Lung microvascular endothelial cell (primary cell): ENCODE measurements around the gene PTAFR. TPM values are rescaled to one million over a fixed set of nuclear protein-coding genes. Genes with fewer than 3 reads are reported as not detected.
A peak's percentile ranks its signal among the peaks of the same experiment; 100 is the strongest.

Experiments used
- DNase-seq, 2 donors: peaks; one replicate each; pipeline versions ENCODE4 v3.0.0 to v3.0.0-alpha.2; 2010; ENCODE audit warnings: low read depth in 2 of 2
- total RNA-seq: library from RNA; depleted of rRNA; stranded (reverse); fragments of >200 nt; gene quantifications from 2 replicates; pipeline ENCODE4 v1.2.1, GENCODE V29; 2014

The PTAFR gene
- total RNA-seq, 1 donor from 2014 or later: under 0.01 TPM

DNA sequence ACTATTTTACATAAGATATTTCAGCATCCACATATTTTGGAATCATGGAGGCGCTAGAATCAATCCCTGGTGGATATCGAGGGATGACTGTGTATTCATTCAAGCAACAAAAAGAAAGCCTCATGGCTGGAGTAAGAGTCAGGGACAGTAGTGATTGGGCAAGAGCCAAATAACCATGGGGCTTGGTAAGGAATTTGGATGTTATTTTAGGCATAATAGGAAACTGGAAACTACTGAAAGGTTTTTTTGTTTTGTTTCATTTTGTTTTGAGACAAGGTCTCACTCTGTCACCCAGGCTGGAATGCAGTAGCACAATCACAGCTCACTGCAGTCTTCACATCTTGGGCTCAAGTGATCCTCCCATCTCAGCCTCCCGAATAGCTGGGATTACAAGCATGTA is 54.3 kb downstream of the PTAFR start:
- DNase-seq: peak in 1 of 2 donors; percentile 4

DNA sequence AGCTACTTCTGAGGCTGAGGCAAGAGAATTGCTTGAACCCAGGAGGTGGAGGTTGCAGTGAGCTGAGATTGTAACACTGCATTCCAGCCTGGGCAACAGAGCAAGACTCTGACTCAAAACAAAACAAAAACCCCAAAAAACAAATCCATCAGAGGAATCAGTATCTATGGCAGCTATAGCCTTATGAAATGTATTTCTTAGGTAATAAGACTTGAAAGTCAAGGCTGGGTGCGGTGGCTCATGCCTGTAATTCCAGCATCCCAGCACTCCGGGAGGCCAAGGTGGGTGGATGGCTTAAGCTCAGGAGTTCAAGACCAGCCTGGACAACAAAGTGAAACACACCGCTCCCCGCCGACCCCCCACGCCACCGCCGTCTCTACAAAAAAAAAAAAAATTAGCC is 56.9 kb downstream of the PTAFR start:
- no peak for DNase-seq

DNA sequence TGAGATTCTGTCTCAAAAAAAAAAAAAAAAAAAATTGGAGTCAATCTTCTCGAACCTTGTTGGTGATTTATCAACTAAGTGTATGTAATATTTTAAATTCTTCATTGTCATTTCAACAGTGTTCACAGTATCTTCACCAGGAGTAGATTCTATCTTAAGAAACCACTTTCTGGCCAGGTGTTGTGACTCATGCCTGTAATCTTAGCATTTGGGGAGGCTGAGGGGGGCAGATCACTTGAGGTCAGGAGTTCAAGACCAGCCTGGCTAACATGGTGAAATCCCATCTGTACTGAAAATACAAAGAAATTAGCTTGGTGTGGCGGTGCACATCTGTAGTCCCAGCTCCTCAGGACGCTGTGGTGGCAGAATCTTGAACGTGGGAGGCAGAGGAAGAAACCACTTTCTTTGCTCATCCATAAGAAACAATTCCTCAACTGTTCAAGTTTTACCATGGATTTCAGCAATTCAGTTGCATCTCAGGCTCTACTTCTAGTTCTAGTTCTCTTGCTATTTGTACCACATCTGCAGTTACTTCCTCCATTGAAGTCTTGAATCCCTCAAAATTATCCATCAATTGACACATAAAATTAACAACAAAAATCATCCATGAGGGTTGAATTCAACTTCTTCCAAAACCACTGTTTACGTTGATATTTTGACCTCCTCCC is 57.7 kb downstream of the PTAFR start:
- no peak for DNase-seq

DNA sequence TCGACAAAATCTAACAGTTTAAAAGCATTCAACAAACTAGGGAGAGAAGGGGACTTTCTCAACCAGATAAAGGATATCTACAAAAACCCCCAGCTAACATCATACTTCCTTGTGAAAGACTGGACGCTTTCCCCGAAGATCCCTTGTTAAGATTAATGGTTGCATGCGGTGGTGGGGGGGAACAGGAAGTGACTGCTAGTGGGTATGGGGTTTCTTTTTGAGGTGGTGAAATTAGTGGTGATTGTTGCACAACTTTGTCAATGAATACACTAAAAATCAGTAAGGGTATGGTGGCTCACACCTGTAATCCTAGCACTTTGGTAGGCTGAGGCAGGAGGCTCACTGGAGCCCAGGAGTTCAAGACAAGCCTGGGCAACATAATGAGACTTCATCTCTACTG is 61.2 kb downstream of the PTAFR start:
- peak in 1 of 2 donors; percentile 51 for DNase-seq

DNA sequence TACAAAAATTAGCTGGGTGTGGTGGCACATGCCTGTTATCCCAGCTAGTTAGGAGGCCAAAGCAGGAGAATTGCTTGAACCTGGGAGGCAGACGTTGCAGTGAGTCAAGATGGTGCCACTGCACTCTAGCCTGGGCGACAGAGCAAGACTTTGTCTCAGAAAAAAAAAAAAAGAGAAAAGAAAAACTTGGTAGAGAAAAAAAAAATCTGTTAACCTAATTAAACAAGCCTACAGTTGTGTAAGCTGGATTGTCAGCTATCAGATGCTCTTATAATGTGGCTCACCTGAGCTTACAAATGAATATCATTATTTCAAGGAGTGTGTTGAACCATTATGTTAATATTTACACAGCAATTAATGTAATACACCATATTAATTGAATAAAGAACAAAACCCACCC is 61.6 kb downstream of the PTAFR start:
- DNase-seq: no peak

DNA sequence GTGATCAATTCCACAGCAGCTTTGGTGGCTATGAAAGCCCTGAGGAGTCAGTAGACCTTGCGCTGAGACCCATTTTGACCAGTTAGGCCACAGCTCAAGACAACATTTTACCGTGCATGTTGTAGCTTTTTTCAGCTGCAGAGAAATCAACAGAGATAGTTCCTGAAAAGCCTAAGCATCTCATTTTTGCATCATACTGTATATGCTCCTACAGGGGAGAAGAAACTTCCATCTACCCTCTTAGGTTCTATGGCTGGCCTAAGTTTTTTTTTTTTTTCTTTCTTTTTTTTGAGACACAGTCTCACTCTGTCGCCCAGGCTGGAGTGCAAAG is 63.3 kb downstream of the PTAFR start:
- no peak for DNase-seq

DNA sequence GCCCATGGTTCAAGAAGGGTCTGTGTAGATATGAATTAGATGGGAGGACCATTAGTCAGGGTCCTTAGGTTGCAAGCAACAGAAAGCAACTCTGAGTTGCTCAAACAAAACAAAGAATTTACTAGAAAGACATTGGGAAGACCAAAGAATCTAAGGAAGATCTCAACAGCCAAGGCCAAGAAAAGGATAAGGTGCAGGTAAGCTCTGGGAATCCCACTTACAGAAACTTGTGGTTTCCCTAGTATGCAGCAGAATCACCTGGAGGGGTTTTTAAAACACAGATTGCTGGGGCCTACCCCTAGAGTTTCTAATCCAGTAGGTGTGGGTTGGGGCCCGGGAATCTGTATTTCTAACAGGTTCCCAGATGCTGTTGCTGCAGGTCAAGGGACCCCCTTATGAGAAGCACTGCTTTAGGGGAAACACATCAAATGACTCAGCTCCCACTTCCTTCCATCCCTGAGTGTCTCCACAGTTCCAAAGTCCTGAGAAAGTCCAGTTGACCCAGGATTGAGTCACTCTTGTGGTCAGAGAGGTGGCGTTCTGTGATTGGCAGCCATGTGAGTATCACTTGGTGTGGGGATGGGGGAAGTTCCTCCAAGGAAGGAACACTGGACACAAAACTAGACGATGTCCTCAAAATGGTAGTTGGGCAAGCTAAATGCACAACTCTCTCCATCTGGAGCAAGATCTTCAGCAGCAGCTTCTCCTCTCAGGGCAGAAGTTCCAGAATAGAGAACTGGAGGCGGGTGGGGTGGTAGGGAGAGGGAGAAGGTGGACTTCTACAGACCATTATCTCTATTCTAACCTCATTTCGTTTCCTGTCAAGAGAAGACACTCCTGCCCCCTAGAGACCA is 63.9 kb downstream of the PTAFR start:
- peak; percentile 8 to 95 for DNase-seq

DNA sequence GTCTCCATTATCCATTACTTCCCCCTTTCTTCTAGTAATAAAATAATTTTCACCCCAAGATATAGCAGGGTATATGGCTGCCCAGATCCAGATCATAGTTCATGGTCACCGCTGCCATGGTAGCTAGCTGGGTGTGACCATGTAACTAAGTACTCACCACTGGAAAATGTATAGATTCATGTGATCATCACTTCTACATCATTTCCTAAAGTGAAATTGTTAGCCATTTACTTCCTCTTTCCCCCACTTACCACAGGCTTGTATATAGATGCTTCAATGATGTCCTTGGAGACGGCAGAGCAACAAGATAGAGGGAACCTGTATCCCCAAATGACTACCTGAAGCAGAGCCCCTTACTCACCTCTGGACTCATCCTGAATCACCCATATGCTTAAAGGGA is 65.3 kb downstream of the PTAFR start:
- DNase-seq: peak in 1 of 2 donors; percentile 31

DNA sequence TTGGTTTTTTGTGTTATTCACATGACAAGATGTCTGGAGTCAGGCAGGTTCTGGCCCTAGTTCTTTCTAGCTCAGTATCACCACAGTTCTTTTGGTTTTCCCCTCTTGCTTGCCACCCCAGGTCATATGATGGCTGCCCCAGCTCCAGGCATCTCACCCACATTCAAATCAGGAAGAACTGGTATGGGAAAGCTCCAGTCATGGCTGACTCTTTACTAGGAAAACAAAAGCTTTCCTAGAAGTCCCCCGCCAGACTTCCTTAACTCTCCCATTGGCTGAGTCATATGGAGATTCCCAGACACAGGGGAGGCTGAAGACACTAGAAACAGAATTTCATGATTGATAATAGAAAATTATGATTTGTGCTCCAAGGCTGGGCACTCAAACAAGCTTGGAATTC is 65.9 kb downstream of the PTAFR start:
- DNase-seq: peak in 1 of 2 donors; percentile 87

DNA sequence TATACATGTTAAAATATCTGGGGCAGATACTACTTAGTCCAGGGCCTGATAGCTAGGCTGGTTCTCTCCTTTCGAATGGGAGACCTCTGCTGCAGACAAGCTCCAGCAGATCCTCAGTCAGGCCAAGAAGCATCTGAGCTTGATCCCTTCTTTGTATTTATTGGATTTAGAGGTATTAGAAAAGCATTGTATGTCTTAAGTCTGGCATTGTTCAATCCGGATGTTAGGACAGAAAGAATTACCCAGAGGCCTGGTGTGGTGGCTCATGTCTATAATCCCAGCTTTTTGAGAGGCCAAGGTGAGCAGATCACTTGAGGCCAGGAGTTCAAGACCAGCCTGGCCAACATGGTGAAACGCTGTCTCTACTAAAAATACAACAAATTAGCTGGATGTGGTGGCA is 66.9 kb downstream of the PTAFR start:
- DNase-seq: no peak

DNA sequence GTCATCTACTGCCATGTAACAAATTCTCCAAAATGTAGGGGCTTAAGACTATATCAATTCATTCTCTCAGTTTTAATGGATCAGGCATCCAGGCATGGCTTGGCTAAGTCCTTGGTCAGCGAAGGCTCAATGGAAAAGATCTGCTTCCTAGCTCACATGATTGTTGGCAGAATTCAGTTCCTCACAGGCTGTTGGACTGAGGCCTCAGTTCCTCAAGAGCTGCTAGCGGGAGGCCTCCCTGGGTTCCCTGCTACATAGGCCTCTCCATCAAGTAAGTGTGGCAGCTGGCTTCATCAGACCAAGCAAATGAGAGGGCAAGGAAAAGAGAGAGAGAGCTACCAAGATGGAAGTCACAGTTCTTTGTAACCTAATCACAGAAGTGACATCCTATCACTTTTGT is 68.5 kb downstream of the PTAFR start:
- DNase-seq: no peak

DNA sequence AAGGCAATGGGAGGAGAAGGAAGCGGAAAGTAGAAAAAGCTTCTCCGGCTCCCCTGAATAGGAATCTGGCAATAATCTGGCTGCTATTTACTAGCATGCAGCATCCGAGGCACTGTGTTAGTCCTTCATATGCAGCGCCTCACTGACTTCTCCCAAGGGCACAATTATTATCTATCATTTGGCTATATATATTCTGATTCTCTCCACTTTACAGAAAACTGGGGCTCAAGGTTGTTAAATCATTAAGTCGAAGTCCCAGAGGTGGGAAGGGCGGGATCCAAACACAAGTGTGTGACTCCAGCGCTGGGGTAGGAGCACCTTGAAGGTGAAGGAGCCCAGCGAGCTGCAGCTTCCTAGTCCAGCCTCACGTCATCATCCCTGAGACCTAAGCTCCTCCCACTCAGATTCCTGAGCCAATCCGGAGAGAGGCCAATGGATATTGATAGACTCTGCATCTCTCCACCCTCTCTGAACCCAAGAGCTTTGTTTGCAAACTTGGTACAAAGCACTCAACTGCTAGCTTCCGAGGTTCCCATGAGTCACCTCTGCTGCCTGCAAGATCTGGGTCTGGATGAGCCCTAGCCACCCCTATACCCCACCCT is 71.5 kb downstream of the PTAFR start:
- peak; percentile 28 to 61 for DNase-seq

DNA sequence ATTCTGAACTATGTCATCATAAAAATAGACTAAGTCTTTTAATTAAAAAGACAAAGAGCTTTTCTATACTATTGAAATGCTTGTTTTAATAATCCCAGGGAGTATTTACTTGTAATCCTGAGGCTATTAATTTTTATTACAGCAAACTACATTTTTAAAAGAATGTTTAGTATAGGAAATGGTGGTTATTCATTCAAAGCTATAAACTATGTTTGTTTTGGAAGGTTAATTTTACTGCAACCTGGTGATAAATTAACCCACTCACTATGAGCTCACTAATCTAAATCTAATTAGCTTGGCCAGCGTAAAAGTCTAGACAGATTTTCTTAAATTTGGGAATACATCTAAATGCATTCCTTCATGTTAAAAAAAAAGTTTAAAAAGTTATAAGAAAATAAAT is 74.3 kb downstream of the PTAFR start:
- no peak for DNase-seq

DNA sequence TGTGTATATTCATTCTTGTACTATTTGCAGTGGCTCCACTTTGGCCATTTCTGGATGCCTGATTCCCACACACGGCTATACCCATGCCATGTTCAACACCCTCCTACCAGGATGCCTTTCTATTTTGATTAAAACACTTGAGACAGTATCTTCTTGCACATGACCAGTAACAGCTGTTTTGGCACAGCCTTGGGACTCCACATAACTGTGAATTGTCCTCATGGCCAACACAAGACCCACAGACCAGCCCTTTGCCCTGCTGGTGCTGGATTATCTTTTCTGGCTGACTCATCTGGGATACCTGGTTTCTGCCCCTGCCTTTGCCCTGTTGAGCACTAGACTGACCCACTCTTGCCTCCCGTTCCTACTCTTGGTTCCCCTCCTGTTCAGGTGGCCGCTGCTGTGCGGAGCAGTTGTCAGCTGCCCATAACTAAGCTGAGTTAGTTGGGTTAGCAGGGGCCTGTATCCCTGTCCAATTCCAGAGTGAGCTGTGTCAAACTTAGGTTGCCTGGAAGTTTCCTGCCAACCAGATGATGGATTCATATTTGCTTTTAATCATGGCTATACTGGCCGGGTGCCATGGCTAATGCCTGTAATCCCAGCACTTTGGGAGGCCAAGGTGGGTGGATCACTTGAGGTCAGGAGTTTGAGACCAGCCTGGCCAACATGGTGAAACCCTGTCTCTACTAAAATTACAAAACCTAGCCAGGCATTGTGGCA is 77.3 kb downstream of the PTAFR start:
- no peak for DNase-seq

Other genes starting within 250 kb of the PTAFR start
- gene SMPDL3B, start 241.7 kb downstream of the PTAFR start, total RNA-seq: 0.22 and 0.60 TPM in 2 replicates
- 4.1 and 6.5 TPM in 2 replicates for gene XKR8, start 216.7 kb downstream of the PTAFR start, total RNA-seq
- gene EYA3, start 88.1 kb downstream of the PTAFR start, total RNA-seq: 7.6 and 8.5 TPM in 2 replicates
- 37.7 and 50.2 TPM in 2 replicates for gene DNAJC8, start 56.3 kb upstream of the PTAFR start, total RNA-seq
- 99.2 and 121 TPM in 2 replicates for gene ATP5IF1, start 59.4 kb upstream of the PTAFR start, total RNA-seq
- 5.0 and 7.0 TPM in 2 replicates for gene SESN2, start 82.8 kb upstream of the PTAFR start, total RNA-seq
- 17.7 and 22.6 TPM in 2 replicates for gene MED18, start 152.3 kb upstream of the PTAFR start, total RNA-seq
- gene PHACTR4, start 193.1 kb upstream of the PTAFR start, total RNA-seq: 10.3 and 13.3 TPM in 2 replicates